Activated CD4-positive, CD25-positive, alpha-beta regulatory T cell treated with anti-CD3 and anti-CD28 coated beads, Interleukin-2, amount 50 U/mL, for 16 hours (primary cell): Measurements from ENCODE around the gene RAB3C.

ENCODE experiments used
- DNase-seq: peaks from one replicate; pipeline ENCODE4 v3.0.0-alpha.2; 2020; ENCODE audit warnings: low read depth, low spot score

The RAB3C gene

GRCh38 chr5:58724992-58725391 lies 142.1 kb downstream of the RAB3C start:
- DNase-seq = no peak

GRCh38 chr5:58731641-58732040 lies 148.8 kb downstream of the RAB3C start:
- no peak for DNase-seq

- DNase-seq = no peak
These were observed 152.8 kb downstream of the RAB3C start for GRCh38 chr5:58735637-58736036.

GRCh38 chr5:58736214-58736613 lies 153.3 kb downstream of the RAB3C start:
- no peak for DNase-seq

- no peak for DNase-seq
These were observed 154.8 kb downstream of the RAB3C start for GRCh38 chr5:58737671-58738070.

- DNase-seq = no peak
These were observed 155.5 kb downstream of the RAB3C start for GRCh38 chr5:58738336-58738735.

- DNase-seq = no peak
These were observed 156.2 kb downstream of the RAB3C start for GRCh38 chr5:58739051-58739450.

- no peak for DNase-seq
These were observed 158.1 kb downstream of the RAB3C start for GRCh38 chr5:58740956-58741355.

GRCh38 chr5:58745350-58745749 lies 162.5 kb downstream of the RAB3C start:
- DNase-seq = no peak

GRCh38 chr5:58746321-58746720 lies 163.4 kb downstream of the RAB3C start:
- no peak for DNase-seq

GRCh38 chr5:58750036-58750435 lies 167.2 kb downstream of the RAB3C start:
- DNase-seq = no peak

- no peak for DNase-seq
These were observed 168.5 kb downstream of the RAB3C start for GRCh38 chr5:58751222-58751837.

- DNase-seq = no peak
These were observed 169.2 kb downstream of the RAB3C start for GRCh38 chr5:58752104-58752503.

- DNase-seq = no peak
These were observed 170.6 kb downstream of the RAB3C start for GRCh38 chr5:58753446-58753845.

GRCh38 chr5:58754250-58754649 lies 171.4 kb downstream of the RAB3C start:
- no peak for DNase-seq

GRCh38 chr5:58755397-58755796 lies 172.5 kb downstream of the RAB3C start:
- no peak for DNase-seq

- no peak for DNase-seq
These were observed 176.9 kb downstream of the RAB3C start for GRCh38 chr5:58759745-58760144.

GRCh38 chr5:58760222-58760621 lies 177.3 kb downstream of the RAB3C start:
- DNase-seq = no peak

- DNase-seq = no peak
These were observed 178.5 kb downstream of the RAB3C start for GRCh38 chr5:58761407-58761806.

GRCh38 chr5:58763390-58763789 lies 180.5 kb downstream of the RAB3C start:
- DNase-seq = no peak

- DNase-seq = no peak
These were observed 181.3 kb downstream of the RAB3C start for GRCh38 chr5:58764199-58764598.

- DNase-seq = no peak
These were observed 182.2 kb downstream of the RAB3C start for GRCh38 chr5:58765058-58765457.

- DNase-seq = no peak
These were observed 184.2 kb downstream of the RAB3C start for GRCh38 chr5:58767104-58767503.

- no peak for DNase-seq
These were observed 187.3 kb downstream of the RAB3C start for GRCh38 chr5:58770136-58770535.
